OCI-LY1 (cell line): ENCODE measurements around the gene NSUN6.

Source experiments
- H2AFZ ChIP-seq: fragments of 200-600 bp; sonication (generic), shearing (Covaris generic); 2 replicates; pipeline ENCODE4 v1.6.0; 2014; ENCODE audit warnings: antibody characterized with exemption, mild to moderate bottlenecking, low read length
- H3F3A ChIP-seq: fragments of 200-600 bp; sonication (generic), shearing (Covaris generic); 2 replicates; pipeline ENCODE4 v1.6.0; 2014; ENCODE audit warnings: mild to moderate bottlenecking, antibody characterized with exemption, low read length, moderate library complexity; ENCODE audit not compliant: insufficient read depth
- H3K27ac ChIP-seq: fragments of 200-600 bp; sonication (generic); 2 replicates; pipeline ENCODE4 v1.5.1; 2014; ENCODE audit warnings: low read length, mixed run types, mild to moderate bottlenecking, low read depth; ENCODE audit not compliant: poor library complexity, severe bottlenecking
- H3K27me3 ChIP-seq: fragments of 200-600 bp; sonication (generic); 2 replicates; pipeline ENCODE4 v1.6.0; 2014; ENCODE audit warnings: antibody characterized with exemption, mild to moderate bottlenecking, low read length, moderate library complexity; ENCODE audit not compliant: insufficient read depth
- H3K36me3 ChIP-seq: fragments of 200-600 bp; sonication (generic); 2 replicates; pipeline ENCODE4 v1.6.1; 2014; ENCODE audit warnings: mild to moderate bottlenecking, antibody characterized with exemption, low read length, moderate library complexity, mixed read lengths; ENCODE audit not compliant: insufficient read depth
- H3K4me1 ChIP-seq: fragments of 200-600 bp; sonication (generic); 2 replicates; pipeline ENCODE4 v1.5.1; 2014; ENCODE audit warnings: mild to moderate bottlenecking, low read length, moderate library complexity; ENCODE audit not compliant: insufficient read depth, severe bottlenecking
- H3K4me2 ChIP-seq: fragments of 200-600 bp; sonication (generic), shearing (Covaris generic); 2 replicates; pipeline ENCODE4 v1.6.1; 2014; ENCODE audit warnings: low read length
- H3K4me3 ChIP-seq: fragments of 200-600 bp; sonication (generic); 2 replicates; pipeline ENCODE4 v1.5.1; 2014; ENCODE audit warnings: low read length, low read depth, mild to moderate bottlenecking, mixed read lengths; ENCODE audit not compliant: poor library complexity, severe bottlenecking
- H3K79me2 ChIP-seq: fragments of 200-600 bp; shearing (Covaris generic); 2 replicates; pipeline ENCODE4 v1.6.1; 2016; ENCODE audit warnings: mixed run types, low read length, mixed read lengths; ENCODE audit not compliant: insufficient read depth
- H3K9ac ChIP-seq: fragments of 200-600 bp; sonication (generic), shearing (Covaris generic); 2 replicates; pipeline ENCODE4 v1.6.1; 2014; ENCODE audit warnings: mild to moderate bottlenecking, low read length, mixed read lengths
- H3K9me2 ChIP-seq: fragments of 200-600 bp; sonication (generic), shearing (Covaris generic); 2 replicates; pipeline ENCODE4 v1.6.1; 2014; ENCODE audit warnings: low read depth, mild to moderate bottlenecking, low read length, mixed read lengths
- H3K9me3 ChIP-seq: fragments of 200-600 bp; shearing (Covaris generic); 2 replicates; pipeline ENCODE4 v1.6.1; 2014; ENCODE audit warnings: low read length, mixed read lengths
- H4K20me1 ChIP-seq: fragments of 200-600 bp; sonication (generic), shearing (Covaris generic); 2 replicates; pipeline ENCODE4 v1.6.0; 2016; ENCODE audit warnings: mild to moderate bottlenecking, low read length; ENCODE audit not compliant: insufficient read depth
- CTCF ChIP-seq: fragments of 200-600 bp; sonication (generic), shearing (Covaris generic); IDR thresholded peaks from 2 replicates; pipeline ENCODE4 v1.5.1; 2017; ENCODE audit warnings: mild to moderate bottlenecking, antibody characterized with exemption, low read length, moderate library complexity, mixed read lengths
- EZH2 ChIP-seq: fragments of 200-600 bp; sonication (generic), shearing (Covaris generic); IDR thresholded peaks from 2 replicates; pipeline ENCODE4 v1.8.0; 2017; ENCODE audit warnings: borderline replicate concordance, mixed run types, mild to moderate bottlenecking, antibody characterized with exemption, low read length, moderate library complexity, mixed read lengths

Gene NSUN6

GRCh38 chr10:18616337-18616736 is 35.0 kb downstream of the NSUN6 start:
- Histone ChIP-seq H3K27ac (no peak overlapping the region), H3K4me3 (no peak overlapping the region), H3K27me3 (no peaks in the 10 kb centered on the region), H3K4me2 (no peak overlapping the region), H3K9ac (no peak overlapping the region), H4K20me1 (no peaks in the 10 kb centered on the region), H3K36me3 (peaks cover 61% of the 10 kb centered on the region), H3F3A (no peaks in the 10 kb centered on the region), H3K9me3 (no peaks in the 10 kb centered on the region), H3K79me2 (no peaks in the 10 kb centered on the region), H2AFZ (no peak overlapping the region), H3K4me1 (no peaks in the 10 kb centered on the region), H3K9me2 (no peaks in the 10 kb centered on the region)
- no peak for TF ChIP-seq CTCF
- TF ChIP-seq EZH2 = no peak

- Histone ChIP-seq H3K9me3 (no peaks in the 10 kb centered on the region), H3K27ac (no peak overlapping the region), H3K9me2 (no peaks in the 10 kb centered on the region), H3K27me3 (no peaks in the 10 kb centered on the region), H3K4me3 (no peak overlapping the region), H3K79me2 (no peaks in the 10 kb centered on the region), H4K20me1 (no peaks in the 10 kb centered on the region), H3F3A (no peaks in the 10 kb centered on the region), H3K4me1 (no peaks in the 10 kb centered on the region), H3K4me2 (no peak overlapping the region), H3K9ac (no peak overlapping the region), H2AFZ (no peak overlapping the region), H3K36me3 (peaks cover 57% of the 10 kb centered on the region)
- TF ChIP-seq EZH2 (no peak), CTCF (no peak)
These were observed 35.8 kb downstream of the NSUN6 start for GRCh38 chr10:18615618-18616017.

GRCh38 chr10:18611168-18611567 is 40.2 kb downstream of the NSUN6 start:
- H3K9ac ChIP-seq = no peak overlapping the region
- peaks cover 60% of the 10 kb centered on the region for H3K36me3 ChIP-seq
- TF ChIP-seq CTCF = no peak
- TF ChIP-seq EZH2 = no peak
- peaks cover 10% of the 10 kb centered on the region for H3K4me1 ChIP-seq
- H3F3A ChIP-seq = no peaks in the 10 kb centered on the region
- H4K20me1 ChIP-seq = no peaks in the 10 kb centered on the region
- H3K4me2 ChIP-seq = no peak overlapping the region
- no peaks in the 10 kb centered on the region for H3K79me2 ChIP-seq
- no peak overlapping the region for H2AFZ ChIP-seq
- H3K27me3 ChIP-seq = no peaks in the 10 kb centered on the region
- H3K27ac ChIP-seq = no peak overlapping the region
- H3K9me3 ChIP-seq = no peaks in the 10 kb centered on the region
- no peak overlapping the region for H3K4me3 ChIP-seq
- no peaks in the 10 kb centered on the region for H3K9me2 ChIP-seq
